ENCODE measurements around the gene OTUB1. TPM values are rescaled to one million over a fixed set of nuclear protein-coding genes. Genes with fewer than 3 reads are reported as not detected.

Gene OTUB1
- total RNA-seq, 1 donor from 2014 or later: 107 TPM

- H3K27me3 Mint-ChIP-seq (ENCODE audit: low read depth): peaks cover 5% of the 10 kb centered on the region
- peaks cover 13% of the 10 kb centered on the region for H3K9me3 Mint-ChIP-seq
- no peak overlapping the region for H3K27ac Mint-ChIP-seq
- intact Hi-C loops (cut with micrococcal nuclease): no loop called here
- DNase-seq (ENCODE audit: low spot score): no peak
- no peaks in the 10 kb centered on the region for H3K4me1 Mint-ChIP-seq (ENCODE audit: low read depth)
- H3K4me3 Mint-ChIP-seq (ENCODE audit: low read depth): no peak overlapping the region
- no peaks in the 10 kb centered on the region for H3K36me3 Mint-ChIP-seq (ENCODE audit: low read depth)
Observed at GRCh38 chr11:64013141-64013896, 27.1 kb downstream of the OTUB1 start.

GRCh38 chr11:64014356-64014755 lies 28.1 kb downstream of the OTUB1 start:
- no peak for DNase-seq (ENCODE audit: low spot score)
- no peak overlapping the region for H3K27ac Mint-ChIP-seq
- H3K27me3 Mint-ChIP-seq (ENCODE audit: low read depth): no peaks in the 10 kb centered on the region
- no peaks in the 10 kb centered on the region for H3K4me1 Mint-ChIP-seq (ENCODE audit: low read depth)
- intact Hi-C loops (cut with micrococcal nuclease): no loop called here
- H3K4me3 Mint-ChIP-seq (ENCODE audit: low read depth): no peak overlapping the region
- peaks cover 13% of the 10 kb centered on the region for H3K9me3 Mint-ChIP-seq
- no peaks in the 10 kb centered on the region for H3K36me3 Mint-ChIP-seq (ENCODE audit: low read depth)

DNA sequence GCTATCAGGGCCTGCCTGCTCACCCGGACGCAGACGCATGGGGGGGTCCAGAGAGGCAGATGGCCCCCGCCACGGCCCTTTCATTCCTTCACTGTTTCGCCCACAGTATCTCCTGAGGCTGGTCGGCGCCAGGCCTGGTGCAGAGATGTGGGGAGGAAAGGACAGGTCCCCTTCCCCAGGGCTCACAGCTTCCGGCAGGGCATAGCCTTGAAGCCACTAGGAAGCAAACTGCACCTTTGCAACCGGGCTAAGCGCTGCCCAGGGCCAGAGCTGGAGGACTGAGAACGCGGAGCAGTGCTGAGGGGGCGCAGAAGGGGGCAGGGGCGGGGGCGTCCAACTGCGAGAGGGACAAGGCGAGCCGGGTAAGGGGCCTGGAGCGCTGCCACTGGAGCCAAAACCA lies 29.3 kb downstream of the OTUB1 start:
- Mint-ChIP-seq H3K9me3 (peaks cover 6% of the 10 kb centered on the region), H3K36me3 (ENCODE audit: low read depth) (no peaks in the 10 kb centered on the region), H3K4me3 (ENCODE audit: low read depth) (no peak overlapping the region), H3K4me1 (ENCODE audit: low read depth) (no peaks in the 10 kb centered on the region), H3K27ac (no peak overlapping the region), H3K27me3 (ENCODE audit: low read depth) (no peaks in the 10 kb centered on the region)
- intact Hi-C loops (cut with micrococcal nuclease): no loop called here
- no peak for DNase-seq (ENCODE audit: low spot score)

DNA sequence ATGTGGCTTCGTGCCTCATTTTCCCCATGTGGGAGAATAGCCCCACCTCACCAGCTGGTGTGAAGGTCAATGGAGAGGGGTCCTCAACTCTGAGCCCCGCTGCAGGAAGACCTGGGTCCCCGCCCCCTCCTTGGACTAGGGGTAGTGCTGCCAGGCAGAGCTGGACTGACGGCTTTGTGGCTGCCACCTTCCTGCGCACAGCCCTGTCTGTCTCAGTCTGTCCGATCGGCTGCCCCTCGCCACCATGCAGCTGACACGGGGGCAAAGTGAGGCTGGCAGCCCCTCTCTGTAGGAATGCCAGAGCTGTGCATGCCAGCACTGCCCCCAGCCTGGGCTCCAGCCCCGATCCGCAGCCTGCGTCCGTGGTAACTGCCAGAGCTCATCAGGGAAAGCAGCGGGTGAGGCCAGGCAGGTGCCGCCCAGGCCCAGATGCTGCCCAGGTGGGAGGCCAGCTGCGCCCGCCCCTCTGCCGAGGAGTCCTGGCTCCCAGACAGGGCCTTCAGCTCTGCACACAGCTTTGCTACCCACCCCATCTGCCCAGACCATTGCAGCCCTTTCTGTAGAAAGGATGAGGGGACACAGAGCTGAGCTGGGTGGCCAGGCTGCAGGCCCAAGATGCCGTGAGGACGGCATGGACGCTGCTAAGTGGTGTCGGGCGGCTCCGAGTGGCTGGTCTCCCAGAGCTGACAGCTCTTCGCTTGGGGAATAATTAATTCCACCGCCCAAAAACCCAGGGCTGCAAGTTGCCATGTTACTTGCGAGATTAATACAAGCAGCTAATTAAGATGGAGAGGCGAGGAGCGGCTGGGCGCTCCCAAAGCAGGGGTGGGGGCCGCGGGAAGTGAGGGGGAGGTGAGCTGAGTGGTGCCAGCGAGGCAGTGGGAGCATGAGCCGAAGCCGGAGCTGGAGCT lies 30.0 kb downstream of the OTUB1 start:
- no peaks in the 10 kb centered on the region for H3K36me3 Mint-ChIP-seq (ENCODE audit: low read depth)
- H3K9me3 Mint-ChIP-seq: no peaks in the 10 kb centered on the region
- no peaks in the 10 kb centered on the region for H3K27me3 Mint-ChIP-seq (ENCODE audit: low read depth)
- H3K4me1 Mint-ChIP-seq (ENCODE audit: low read depth): no peaks in the 10 kb centered on the region
- H3K4me3 Mint-ChIP-seq (ENCODE audit: low read depth): no peak overlapping the region
- no peak overlapping the region for H3K27ac Mint-ChIP-seq
- no peak for DNase-seq (ENCODE audit: low spot score)
- intact Hi-C loops (cut with micrococcal nuclease): no loop called here

DNA sequence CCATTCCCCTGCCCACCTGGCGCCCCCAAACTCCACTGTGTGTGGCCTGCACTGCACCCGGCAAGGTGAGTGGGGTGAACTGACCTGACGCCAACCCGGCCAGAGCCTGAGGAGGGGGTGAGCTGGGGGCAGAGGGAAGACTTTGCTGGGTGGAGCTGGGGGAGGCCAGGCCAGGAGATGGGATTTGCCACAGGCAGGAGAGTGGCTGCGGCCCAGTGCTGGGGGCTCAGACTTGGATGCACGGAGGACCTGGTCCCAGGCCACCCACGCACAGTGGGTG lies 31.6 kb downstream of the OTUB1 start:
- Mint-ChIP-seq H3K4me3 (ENCODE audit: low read depth) (no peak overlapping the region), H3K27ac (no peak overlapping the region), H3K4me1 (ENCODE audit: low read depth) (no peaks in the 10 kb centered on the region), H3K9me3 (no peaks in the 10 kb centered on the region), H3K27me3 (ENCODE audit: low read depth) (no peaks in the 10 kb centered on the region), H3K36me3 (ENCODE audit: low read depth) (no peaks in the 10 kb centered on the region)
- DNase-seq (ENCODE audit: low spot score): no peak
- intact Hi-C loops (cut with micrococcal nuclease): no loop called here

GRCh38 chr11:64018310-64018709 lies 32.1 kb downstream of the OTUB1 start:
- DNase-seq (ENCODE audit: low spot score): no peak
- no peaks in the 10 kb centered on the region for H3K4me1 Mint-ChIP-seq (ENCODE audit: low read depth)
- H3K36me3 Mint-ChIP-seq (ENCODE audit: low read depth): no peaks in the 10 kb centered on the region
- no peak overlapping the region for H3K27ac Mint-ChIP-seq
- H3K4me3 Mint-ChIP-seq (ENCODE audit: low read depth): no peak overlapping the region
- H3K9me3 Mint-ChIP-seq: no peaks in the 10 kb centered on the region
- H3K27me3 Mint-ChIP-seq (ENCODE audit: low read depth): no peaks in the 10 kb centered on the region
- intact Hi-C loops (cut with micrococcal nuclease): no loop called here

DNA sequence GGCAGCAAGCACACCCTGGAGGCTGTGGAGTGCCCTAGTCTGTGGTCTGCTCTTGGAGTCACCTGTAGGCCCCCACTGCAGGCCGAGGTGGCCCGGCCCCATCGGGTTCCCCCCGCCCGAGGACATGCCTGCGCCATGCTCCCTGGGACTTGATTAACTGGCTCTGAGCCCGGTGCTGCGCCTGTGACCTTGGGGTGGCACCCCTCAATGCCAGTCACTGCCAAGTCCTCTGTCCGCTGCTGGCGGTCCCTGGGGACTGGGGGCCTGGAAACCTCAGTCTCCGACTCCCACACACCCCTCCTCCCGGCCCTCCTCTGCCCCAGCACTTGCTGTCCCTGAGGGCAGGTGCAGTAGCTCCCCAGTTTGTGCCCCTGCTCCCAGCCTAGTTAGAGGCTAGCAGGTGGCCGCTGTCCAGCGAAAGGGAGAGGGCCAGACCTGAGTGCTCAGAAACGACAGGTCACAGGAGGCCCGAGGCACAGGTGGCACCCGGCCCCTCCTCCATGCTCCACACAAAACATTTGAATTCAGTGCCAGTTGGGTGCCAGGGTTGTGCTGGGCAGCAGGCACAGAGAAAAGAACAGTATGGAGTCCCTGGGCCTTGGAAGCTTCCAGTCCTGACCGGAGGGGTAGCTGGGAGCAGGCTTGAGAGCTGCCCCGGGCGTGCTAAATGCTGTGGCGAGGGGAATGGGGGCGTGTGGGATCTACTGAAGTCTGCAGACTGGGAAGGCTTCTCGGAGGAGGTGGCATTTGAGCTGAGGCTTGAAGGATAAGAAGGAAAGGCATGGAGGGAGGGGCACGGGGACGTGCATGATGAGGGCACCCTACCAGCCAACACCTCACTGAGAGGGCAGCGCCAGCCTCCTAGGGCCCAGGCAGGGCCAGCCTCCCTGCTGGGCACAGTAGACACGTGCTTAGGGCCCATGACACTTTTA lies 33.1 kb downstream of the OTUB1 start:
- DNase-seq (ENCODE audit: low spot score): no peak
- no peaks in the 10 kb centered on the region for H3K4me1 Mint-ChIP-seq (ENCODE audit: low read depth)

GRCh38 chr11:64020976-64021756 lies 34.9 kb downstream of the OTUB1 start:
- no peak for DNase-seq (ENCODE audit: low spot score)
- H3K36me3 Mint-ChIP-seq (ENCODE audit: low read depth): no peaks in the 10 kb centered on the region
- intact Hi-C loops (cut with micrococcal nuclease): no loop called here
- no peak overlapping the region for H3K27ac Mint-ChIP-seq
- H3K4me3 Mint-ChIP-seq (ENCODE audit: low read depth): no peak overlapping the region
- H3K4me1 Mint-ChIP-seq (ENCODE audit: low read depth): no peaks in the 10 kb centered on the region
- no peaks in the 10 kb centered on the region for H3K9me3 Mint-ChIP-seq
- H3K27me3 Mint-ChIP-seq (ENCODE audit: low read depth): no peaks in the 10 kb centered on the region

More for the DNA sequence above, 33.1 kb downstream of the OTUB1 start:
- Mint-ChIP-seq H3K4me3 (ENCODE audit: low read depth) (no peak overlapping the region), H3K36me3 (ENCODE audit: low read depth) (no peaks in the 10 kb centered on the region), H3K27me3 (ENCODE audit: low read depth) (no peaks in the 10 kb centered on the region), H3K9me3 (no peaks in the 10 kb centered on the region), H3K27ac (no peak overlapping the region)
- intact Hi-C loops (cut with micrococcal nuclease): no loop called here

DNA sequence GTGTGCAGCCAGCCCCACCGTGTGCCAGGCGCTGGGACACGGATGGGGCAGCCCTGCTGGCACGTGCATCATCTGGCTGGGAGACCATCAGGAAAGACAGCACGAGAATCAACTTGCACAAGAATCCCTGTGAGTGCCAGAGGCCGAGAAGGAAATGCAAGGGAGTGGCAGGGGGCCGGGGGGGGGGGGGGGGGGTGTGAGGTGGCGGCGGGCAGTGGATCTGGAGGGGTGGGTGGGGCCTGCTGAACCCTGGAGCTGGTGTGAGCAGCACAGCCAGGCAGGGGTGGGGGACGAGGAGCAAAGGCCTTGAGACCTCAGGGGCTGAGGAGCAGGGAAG lies 35.5 kb downstream of the OTUB1 start:
- Mint-ChIP-seq H3K36me3 (ENCODE audit: low read depth) (no peaks in the 10 kb centered on the region), H3K4me1 (ENCODE audit: low read depth) (no peaks in the 10 kb centered on the region), H3K4me3 (ENCODE audit: low read depth) (no peak overlapping the region), H3K27me3 (ENCODE audit: low read depth) (peaks cover 3% of the 10 kb centered on the region), H3K27ac (no peak overlapping the region), H3K9me3 (no peaks in the 10 kb centered on the region)
- intact Hi-C loops (cut with micrococcal nuclease): no loop called here
- no peak for DNase-seq (ENCODE audit: low spot score)

- no peak overlapping the region for H3K27ac Mint-ChIP-seq
- peaks cover 8% of the 10 kb centered on the region for H3K27me3 Mint-ChIP-seq (ENCODE audit: low read depth)
- no peak overlapping the region for H3K4me3 Mint-ChIP-seq (ENCODE audit: low read depth)
Observed at GRCh38 chr11:64022125-64022784, 36.0 kb downstream of the OTUB1 start.

GRCh38 chr11:64023712-64024710 lies 37.8 kb downstream of the OTUB1 start:
- intact Hi-C loops (cut with micrococcal nuclease): no loop called here
- Mint-ChIP-seq H3K9me3 (no peaks in the 10 kb centered on the region), H3K36me3 (ENCODE audit: low read depth) (no peaks in the 10 kb centered on the region), H3K27ac (no peak overlapping the region), H3K4me3 (ENCODE audit: low read depth) (no peak overlapping the region), H3K27me3 (ENCODE audit: low read depth) (peaks cover 9% of the 10 kb centered on the region), H3K4me1 (ENCODE audit: low read depth) (no peaks in the 10 kb centered on the region)
- no peak for DNase-seq (ENCODE audit: low spot score)

More at GRCh38 chr11:64022125-64022784, 36.0 kb downstream of the OTUB1 start:
- Mint-ChIP-seq H3K4me1 (ENCODE audit: low read depth) (no peaks in the 10 kb centered on the region), H3K9me3 (no peaks in the 10 kb centered on the region), H3K36me3 (ENCODE audit: low read depth) (no peaks in the 10 kb centered on the region)
- no peak for DNase-seq (ENCODE audit: low spot score)
- intact Hi-C loops (cut with micrococcal nuclease): no loop called here
